HG03575 (cell line): ENCODE results near the gene ARID3A.

Source experiments
- ATAC-seq: cut with Tn5 transposase; IDR thresholded peaks from one replicate; pipeline ENCODE4 v1.9.1; 2021; ENCODE audit not compliant: unreplicated experiment, insufficient number of reproducible peaks, low FRiP score; ENCODE audit errors: extremely low read depth

Gene ARID3A

GRCh38 chr19:972281-972680 is 46.4 kb downstream of the ARID3A start:
- no peak for ATAC-seq

GRCh38 chr19:973726-974563 is 48.1 kb downstream of the ARID3A start:
- ATAC-seq = no peak

GRCh38 chr19:974564-975257 is 48.9 kb downstream of the ARID3A start:
- ATAC-seq = no peak

- ATAC-seq = no peak
These were observed 50.6 kb downstream of the ARID3A start for GRCh38 chr19:976476-976875.

- no peak for ATAC-seq
These were observed 51.2 kb downstream of the ARID3A start for GRCh38 chr19:977058-977464.

GRCh38 chr19:979318-979741 is 53.5 kb downstream of the ARID3A start:
- ATAC-seq = no peak

GRCh38 chr19:980133-980998 is 54.5 kb downstream of the ARID3A start:
- no peak for ATAC-seq

- ATAC-seq = no peak
These were observed 56.8 kb downstream of the ARID3A start for GRCh38 chr19:982567-983170.

GRCh38 chr19:984165-984967 is 58.5 kb downstream of the ARID3A start, which contains the start of gene WDR18:
Gene WDR18, plus strand, starts transcription at chr19:984345. Its CDS starts 9 bp downstream, at chr19:984354.
- ATAC-seq = no peak

- ATAC-seq = no peak
These were observed 60.2 kb downstream of the ARID3A start for GRCh38 chr19:986083-986482.

GRCh38 chr19:988081-988480 is 62.2 kb downstream of the ARID3A start:
- no peak for ATAC-seq

- no peak for ATAC-seq
These were observed 62.7 kb downstream of the ARID3A start for GRCh38 chr19:988510-988909.

GRCh38 chr19:989381-990081 is 63.7 kb downstream of the ARID3A start:
- ATAC-seq = no peak

- no peak for ATAC-seq
These were observed 64.3 kb downstream of the ARID3A start for GRCh38 chr19:990119-990571.

GRCh38 chr19:990746-991145 is 64.9 kb downstream of the ARID3A start:
- ATAC-seq = no peak

- ATAC-seq = no peak
These were observed 65.5 kb downstream of the ARID3A start for GRCh38 chr19:991174-991931.
